Esophagus squamous epithelium (tissue), 5 donors: Measurements from ENCODE around the gene NEMF. TPM values are rescaled to one million over a fixed set of nuclear protein-coding genes. Genes with fewer than 3 reads are reported as not detected.

Experiments used
- DNase-seq: peaks from one replicate; lab custom pipeline; 2025; lab: John Stamatoyannopoulos, UW
- H3K27ac ChIP-seq, 4 donors: fragments of 200-600 bp; sonication (generic); one replicate each; pipeline ENCODE4 v1.5.1; 2016 to 2019; ENCODE audit warnings: mild to moderate bottlenecking in 1 of 4
- H3K27me3 ChIP-seq, 4 donors: fragments of 200-600 bp; sonication (generic); 1 replicate in 3 of 4; 2 replicates in 1 of 4; pipeline versions ENCODE4 v1.5.1 to v1.6.0; 2017 to 2021; ENCODE audit warnings: antibody characterized with exemption in 1 of 4
- H3K36me3 ChIP-seq, 3 donors: fragments of 200-600 bp; sonication (generic); one replicate each; pipeline ENCODE4 v1.5.1; 2016 to 2019
- H3K4me1 ChIP-seq, 3 donors: fragments of 200-600 bp; sonication (generic); one replicate each; pipeline ENCODE4 v1.5.1; 2017 to 2019
- H3K4me3 ChIP-seq, 4 donors: fragments of 200-600 bp; sonication (generic); 1 replicate in 3 of 4; 2 replicates in 1 of 4; pipeline ENCODE4 v1.5.1; 2016 to 2019; ENCODE audit warnings: mild to moderate bottlenecking in 2 of 4, moderate library complexity in 1 of 4
- H3K9me3 ChIP-seq, 3 donors: fragments of 200-600 bp; sonication (generic); one replicate each; pipeline ENCODE4 v1.5.1; 2016 to 2019
- POLR2A ChIP-seq, 4 donors: fragments of 450-650 bp; IDR thresholded peaks; one replicate each; pipeline ENCODE4 v1.6.1; 2017; ENCODE audit warnings: antibody characterized with exemption in 4 of 4, mild to moderate bottlenecking in 4 of 4, moderate library complexity in 3 of 4
- WGBS, 2 donors: methylation state at CpG; one replicate each; pipeline ENCODE4 v1.1.5; 2018; 5-methylcytosine and 5-hydroxymethylcytosine counted together
- intact Hi-C: fragments of 100-400 bp; cut with DNase I; formaldehyde crosslinking; loops from one replicate; pipeline ENCODE4 v1.15.0; 2022
- total RNA-seq, 4 donors: library from RNA; depleted of rRNA; stranded (reverse); fragments of >200 nt; gene quantifications; one replicate each; pipeline ENCODE4 v1.1.0, GENCODE V29; 2016
- TF ChIP-seq, protein P1 (sequence below), 6 experiments: fragments of 450-650 bp in 4 of 6; fragments of 200-600 bp in 2 of 6; sonication (generic) in 2 of 6; IDR thresholded peaks; one replicate each; pipeline ENCODE4 v1.5.1; 2016 to 2019; ENCODE audit warnings: antibody characterized with exemption in 6 of 6, mild to moderate bottlenecking in 4 of 6, moderate library complexity in 4 of 6
- donor health status: DM: yes; HTN: yes; CAD: no.

Gene NEMF
- total RNA-seq, 4 donors from 2014 or later, result 36.4 to 89.8 (median 59.9) TPM

DNA sequence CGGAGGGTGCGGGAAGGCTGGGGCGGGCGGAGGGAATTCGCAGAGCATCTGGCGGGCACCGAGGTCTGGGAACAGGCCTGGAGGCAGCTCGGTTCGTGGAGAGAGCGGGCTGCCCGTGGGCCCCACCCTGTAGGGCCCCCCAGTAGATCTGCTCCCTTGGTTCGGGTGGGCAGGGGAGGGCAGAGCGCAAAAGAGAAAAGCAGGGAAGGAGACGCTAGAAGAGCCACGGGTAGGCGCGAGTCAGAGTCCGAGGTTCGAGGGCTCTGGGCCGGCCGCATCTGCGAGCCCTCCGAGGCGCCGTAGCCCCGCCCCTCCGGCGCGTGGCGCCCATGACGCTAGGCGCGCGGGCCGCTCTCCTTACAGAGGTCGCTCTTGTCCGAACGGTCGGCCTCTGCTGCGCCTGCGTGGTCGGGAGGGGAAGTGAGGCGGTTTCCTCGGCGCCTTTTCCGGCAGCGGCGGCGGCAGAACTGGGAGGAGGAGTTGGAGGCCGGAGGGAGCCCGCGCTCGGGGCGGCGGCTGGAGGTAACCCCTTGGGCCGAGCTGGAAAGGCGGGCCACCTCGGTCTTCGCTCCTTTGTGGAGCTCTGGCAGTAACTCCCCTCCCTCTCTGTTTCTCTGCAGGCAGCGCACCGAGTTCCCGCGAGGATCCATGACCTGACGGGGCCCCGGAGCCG, 40.2 kb upstream of the NEMF start, which contains the start of gene ARF6:
Gene ARF6, plus strand, starts transcription at position 447 of the 673 bp plus-strand sequence. CDS start 655 bp downstream, outside the sequence.
- peaks cover 16 to 45% (median 23%) of the 10 kb centered on the region in 3 donors for H3K4me1 ChIP-seq
- intact Hi-C loops, result loop anchor here (5.0 kb wide), 1 partner anchor 110 kb away; no protein-coding TSS in a partner anchor

DNA sequence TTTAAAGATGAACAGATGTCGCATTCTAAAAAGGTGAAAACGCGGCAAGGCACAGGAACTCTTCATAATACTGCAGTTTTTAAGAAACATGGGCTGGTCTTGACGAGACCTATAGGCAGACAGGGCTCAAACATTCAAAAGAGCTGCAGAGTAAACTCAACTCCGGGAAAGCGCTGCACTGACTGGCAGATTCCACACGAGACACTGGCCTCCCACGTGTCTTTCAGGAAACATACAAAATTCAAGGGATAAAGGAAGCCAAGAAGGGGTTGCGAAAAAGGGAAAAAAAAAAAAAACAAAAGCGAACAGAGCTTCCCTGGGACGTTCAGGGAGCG, 39.7 kb upstream of the NEMF start:
- no peaks in the 10 kb centered on the region for H3K9me3 ChIP-seq
- peak overlapping the region; percentile 99 to 100 (median 100) for H3K27ac ChIP-seq
- no peak for TF ChIP-seq POLR2A (IDR thresholded peaks at IDR 0.05)
- TF ChIP-seq, protein P1, sequence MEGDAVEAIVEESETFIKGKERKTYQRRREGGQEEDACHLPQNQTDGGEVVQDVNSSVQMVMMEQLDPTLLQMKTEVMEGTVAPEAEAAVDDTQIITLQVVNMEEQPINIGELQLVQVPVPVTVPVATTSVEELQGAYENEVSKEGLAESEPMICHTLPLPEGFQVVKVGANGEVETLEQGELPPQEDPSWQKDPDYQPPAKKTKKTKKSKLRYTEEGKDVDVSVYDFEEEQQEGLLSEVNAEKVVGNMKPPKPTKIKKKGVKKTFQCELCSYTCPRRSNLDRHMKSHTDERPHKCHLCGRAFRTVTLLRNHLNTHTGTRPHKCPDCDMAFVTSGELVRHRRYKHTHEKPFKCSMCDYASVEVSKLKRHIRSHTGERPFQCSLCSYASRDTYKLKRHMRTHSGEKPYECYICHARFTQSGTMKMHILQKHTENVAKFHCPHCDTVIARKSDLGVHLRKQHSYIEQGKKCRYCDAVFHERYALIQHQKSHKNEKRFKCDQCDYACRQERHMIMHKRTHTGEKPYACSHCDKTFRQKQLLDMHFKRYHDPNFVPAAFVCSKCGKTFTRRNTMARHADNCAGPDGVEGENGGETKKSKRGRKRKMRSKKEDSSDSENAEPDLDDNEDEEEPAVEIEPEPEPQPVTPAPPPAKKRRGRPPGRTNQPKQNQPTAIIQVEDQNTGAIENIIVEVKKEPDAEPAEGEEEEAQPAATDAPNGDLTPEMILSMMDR (IDR thresholded peaks at IDR 0.05), result peak in 1 of 6 experiments; percentile 17
- H3K27me3 ChIP-seq, result no peaks in the 10 kb centered on the region
- intact Hi-C loops, result loop anchor here (5.0 kb wide), 1 partner anchor 110 kb away; no protein-coding TSS in a partner anchor
- WGBS, 2 donors, result 1% methylated on average over 12 of the region's 12 CpGs
- no peak for DNase-seq
- peak overlapping the region; percentile 91 to 99 (median 98) for H3K4me3 ChIP-seq
- H3K36me3 ChIP-seq, result peaks cover 0 to 6% (median 0%) of the 10 kb centered on the region in 3 donors
- peaks cover 15 to 40% (median 18%) of the 10 kb centered on the region in 3 donors for H3K4me1 ChIP-seq

More for the DNA sequence above, 40.2 kb upstream of the NEMF start, which contains the start of gene ARF6:
- no peaks in the 10 kb centered on the region for H3K27me3 ChIP-seq
- 0% methylated on average over 16 to 17 of the region's 66 CpGs for WGBS, 2 donors
- H3K9me3 ChIP-seq, result no peaks in the 10 kb centered on the region
- peak within 1 kb of the TSS; percentile 99 to 100 (median 100) for H3K27ac ChIP-seq
- peaks cover 0 to 6% (median 0%) of the 10 kb centered on the region in 3 donors for H3K36me3 ChIP-seq
- DNase-seq, result peak; percentile 91
- peak within 1 kb of the TSS; percentile 91 to 99 (median 98) for H3K4me3 ChIP-seq
- TF ChIP-seq, protein P1 (IDR thresholded peaks at IDR 0.05), result peak in 2 of 6 experiments; percentile 16 to 66
- TF ChIP-seq POLR2A (IDR thresholded peaks at IDR 0.05), result peak in 3 of 4 donors; percentile 97 to 99 (median 98)

DNA sequence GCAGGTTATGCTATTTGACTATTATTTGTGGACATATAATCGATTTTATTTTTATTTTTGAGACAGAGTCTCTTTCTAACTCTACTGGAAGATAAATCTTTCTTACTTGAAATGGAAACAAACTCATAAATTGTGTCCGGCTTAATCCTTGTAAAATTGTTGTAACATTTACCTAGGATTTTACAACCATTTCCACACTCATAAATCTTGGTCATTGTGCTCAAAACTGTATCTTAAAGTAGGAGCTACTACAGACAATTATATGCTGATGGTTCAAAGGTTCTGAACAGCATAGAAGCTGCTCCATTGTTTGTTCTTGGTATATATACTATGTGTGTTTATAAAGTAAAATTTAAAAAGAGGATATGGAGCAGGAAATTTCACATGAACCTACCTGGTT, 35.7 kb upstream of the NEMF start:
- intact Hi-C loops, result loop anchor here (10.0 kb wide), 1 partner anchor 217 kb away; no protein-coding TSS in a partner anchor
- peaks cover 6 to 12% (median 7%) of the 10 kb centered on the region in 3 donors for H3K4me1 ChIP-seq
- H3K36me3 ChIP-seq, result no peaks in the 10 kb centered on the region
- TF ChIP-seq, protein P1 (IDR thresholded peaks at IDR 0.05), result no peak
- no peak for TF ChIP-seq POLR2A (IDR thresholded peaks at IDR 0.05)
- H3K27ac ChIP-seq, result no peak overlapping the region
- no peaks in the 10 kb centered on the region for H3K9me3 ChIP-seq
- 75% methylated on average over 2 of the region's 2 CpGs for WGBS, 2 donors
- no peak overlapping the region for H3K4me3 ChIP-seq
- H3K27me3 ChIP-seq, result no peaks in the 10 kb centered on the region
- DNase-seq, result no peak

DNA sequence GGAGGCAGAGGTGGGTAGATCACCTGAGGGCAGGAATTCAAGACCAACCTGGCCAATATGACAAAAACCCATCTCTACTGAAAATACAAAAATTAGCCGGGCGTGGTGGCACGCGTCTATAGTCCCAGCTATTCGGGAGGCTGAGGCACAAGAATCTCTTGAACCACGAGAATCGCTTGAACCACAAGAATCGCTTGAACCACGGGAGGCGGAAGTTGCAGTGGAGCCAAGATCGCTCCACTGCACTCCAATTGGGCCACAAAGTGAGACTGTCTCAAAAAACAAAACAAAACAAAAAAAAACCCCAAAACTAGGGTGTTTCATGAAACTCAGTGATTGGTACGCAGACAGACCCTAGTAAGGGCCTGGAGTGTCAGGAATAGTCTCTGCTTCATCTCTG, 33.9 kb upstream of the NEMF start:
- WGBS, 2 donors, result 86 to 92% methylated on average over 12 of the region's 12 CpGs
- H3K9me3 ChIP-seq, result no peaks in the 10 kb centered on the region
- TF ChIP-seq, protein P1 (IDR thresholded peaks at IDR 0.05), result no peak
- no peak for TF ChIP-seq POLR2A (IDR thresholded peaks at IDR 0.05)
- DNase-seq, result no peak
- H3K4me1 ChIP-seq, result peaks cover under 1 to 16% (median 2%) of the 10 kb centered on the region in 3 donors
- H3K27me3 ChIP-seq, result no peaks in the 10 kb centered on the region
- no peak overlapping the region for H3K4me3 ChIP-seq
- intact Hi-C loops, result loop anchor here (10.0 kb wide), 1 partner anchor 218 kb away; no protein-coding TSS in a partner anchor
- H3K27ac ChIP-seq, result no peak overlapping the region
- H3K36me3 ChIP-seq, result no peaks in the 10 kb centered on the region
